SJCRH30 (cell line): ENCODE measurements around the gene BCL2. TPM values are rescaled to one million over a fixed set of nuclear protein-coding genes. Genes with fewer than 3 reads are reported as not detected.
"Not testable (repeated sequence)": the region's sequence is repeated elsewhere in the genome, so short reads cannot be mapped to it uniquely, and the experiment has no call there.

Experiments
- DNase-seq, 2 experiments: peaks; one replicate each; pipeline ENCODE4 v3.0.0-alpha.2; 2015 to 2020
- H3K27ac ChIP-seq: fragments of 250-450 bp; sonication (Bioruptor Pico); 2 replicates; pipeline ENCODE4 v1.5.1; 2020; ENCODE audit warnings: mild to moderate bottlenecking, moderate library complexity
- H3K27me3 ChIP-seq: fragments of 250-450 bp; sonication (Bioruptor Pico); 2 replicates; pipeline ENCODE4 v1.5.1; 2020; ENCODE audit warnings: mild to moderate bottlenecking, moderate library complexity
- H3K36me3 ChIP-seq: fragments of 250-450 bp; sonication (Bioruptor Pico); 2 replicates; pipeline ENCODE4 v1.5.1; 2020; ENCODE audit warnings: mild to moderate bottlenecking, moderate library complexity
- H3K4me1 ChIP-seq: fragments of 250-450 bp; sonication (Bioruptor Pico); 2 replicates; pipeline ENCODE4 v1.5.1; 2020; ENCODE audit warnings: mild to moderate bottlenecking, moderate library complexity
- H3K4me3 ChIP-seq: fragments of 250-450 bp; sonication (Bioruptor Pico); 2 replicates; pipeline ENCODE4 v1.5.1; 2020; ENCODE audit warnings: mild to moderate bottlenecking, moderate library complexity
- H3K9me3 ChIP-seq: fragments of 250-450 bp; sonication (Bioruptor Pico); replicated peaks from 2 replicates; pipeline ENCODE4 v1.5.1; 2020; ENCODE audit warnings: mild to moderate bottlenecking, moderate library complexity
- total RNA-seq: library from RNA; depleted of rRNA; stranded (reverse); fragments of >200 nt; shearing (Covaris generic); gene quantifications from 2 replicates; pipeline ENCODE4 v1.2.3, GENCODE V29; 2014

Gene BCL2
- total RNA-seq, 1 experiment from 2014 or later = 6.8 TPM

DNA sequence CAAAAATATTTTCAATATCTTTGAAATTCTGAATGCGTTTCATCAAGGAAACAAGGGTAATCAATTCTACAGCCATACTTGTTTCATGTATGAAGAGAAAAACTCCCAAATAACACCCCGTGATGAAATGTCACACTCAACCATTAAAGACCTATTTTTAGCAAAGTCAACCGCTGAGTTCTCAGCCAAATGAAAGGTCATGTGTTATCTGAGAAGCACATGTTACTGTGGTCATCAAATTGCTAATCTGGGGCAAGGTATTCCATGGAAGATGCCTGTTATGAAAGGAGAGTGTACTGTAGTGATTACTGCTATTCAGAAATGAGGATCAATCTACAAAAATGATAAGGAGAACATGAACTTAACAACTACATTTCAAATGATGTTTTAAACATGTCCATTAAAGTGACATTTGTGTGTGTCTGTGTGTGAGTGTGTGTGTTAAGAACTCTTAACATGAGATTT, 126.7 kb downstream of the BCL2 start:
- Histone ChIP-seq H3K4me3 (no peak overlapping the region), H3K4me1 (peaks cover 5% of the 10 kb centered on the region), H3K36me3 (no peaks in the 10 kb centered on the region), H3K9me3 (no peaks in the 10 kb centered on the region), H3K27me3 (no peaks in the 10 kb centered on the region), H3K27ac (no peak overlapping the region)
- peak in 1 of 2 experiments; percentile 37 for DNase-seq

DNA sequence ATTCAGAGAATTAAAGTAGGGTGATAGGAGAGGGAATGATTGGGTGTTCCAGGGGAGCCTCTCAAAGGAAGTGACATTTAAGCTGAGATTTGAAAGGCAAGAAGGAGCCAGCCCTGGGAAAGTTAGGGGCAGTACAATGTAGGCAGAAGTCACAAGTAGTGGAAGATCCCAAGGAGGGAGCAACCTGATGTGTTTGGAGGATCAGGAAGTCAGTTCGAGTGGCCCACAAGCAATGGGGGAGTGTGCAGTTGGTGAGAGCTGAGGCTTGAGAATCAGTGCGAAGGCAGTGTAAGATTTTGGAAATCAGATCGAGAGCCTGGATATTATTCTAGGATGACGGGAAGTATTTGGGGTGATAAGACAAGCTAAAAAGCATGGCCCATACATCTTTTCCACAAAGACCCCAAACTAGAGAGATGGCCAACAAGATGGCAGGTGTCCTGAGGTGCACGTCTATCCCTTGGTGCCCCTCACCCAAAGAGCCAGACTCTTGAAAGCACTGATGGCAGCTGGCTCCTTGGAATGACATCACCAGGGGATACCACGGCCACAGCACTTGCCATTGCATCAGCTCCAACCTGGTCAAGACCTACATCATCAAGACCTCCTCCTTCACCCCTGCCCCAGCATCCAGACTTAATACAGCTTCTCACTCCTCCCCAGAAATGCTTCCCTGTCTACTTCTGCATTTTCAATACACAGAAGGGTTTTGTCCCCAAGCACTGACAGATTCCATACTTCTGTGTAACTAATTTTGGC, 127.3 kb downstream of the BCL2 start:
- Histone ChIP-seq H3K9me3 (no peaks in the 10 kb centered on the region), H3K4me1 (peaks cover 5% of the 10 kb centered on the region), H3K4me3 (no peak overlapping the region), H3K27me3 (no peaks in the 10 kb centered on the region), H3K27ac (no peak overlapping the region), H3K36me3 (no peaks in the 10 kb centered on the region)
- DNase-seq = no peak

GRCh38 chr18:63191413-63191812, 128.2 kb downstream of the BCL2 start:
- Histone ChIP-seq H3K36me3 (no peaks in the 10 kb centered on the region), H3K27ac (no peak overlapping the region), H3K9me3 (no peaks in the 10 kb centered on the region), H3K27me3 (no peaks in the 10 kb centered on the region), H3K4me3 (no peak overlapping the region), H3K4me1 (peaks cover 5% of the 10 kb centered on the region)
- no peak for DNase-seq

GRCh38 chr18:63190838-63191237, 128.7 kb downstream of the BCL2 start:
- H3K27me3 ChIP-seq, H3K4me1 ChIP-seq, DNase-seq, H3K9me3 ChIP-seq, H3K27ac ChIP-seq, H3K36me3 ChIP-seq, H3K4me3 ChIP-seq: not testable (repeated sequence)

DNA sequence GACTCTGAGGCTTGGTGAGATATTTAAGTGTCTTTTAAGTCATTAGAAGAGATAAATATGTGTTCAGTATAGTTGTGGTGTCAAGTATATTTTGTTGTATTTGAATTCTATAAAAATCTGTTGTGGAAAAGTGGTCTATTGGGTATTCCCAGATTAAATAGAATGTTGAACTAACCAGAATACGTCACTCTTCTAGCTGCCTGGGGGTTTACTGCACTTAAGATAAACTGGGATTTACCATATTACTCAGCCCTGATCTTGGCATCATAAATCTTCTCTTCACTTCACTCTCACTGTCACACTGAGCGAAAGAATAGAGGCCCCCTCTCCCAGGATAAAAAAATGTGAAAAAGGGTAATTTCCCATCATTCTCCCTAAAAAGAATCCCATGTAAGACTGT, 129.8 kb downstream of the BCL2 start:
- Histone ChIP-seq H3K27ac (no peak overlapping the region), H3K9me3 (no peaks in the 10 kb centered on the region), H3K4me3 (no peak overlapping the region), H3K36me3 (no peaks in the 10 kb centered on the region), H3K4me1 (peaks cover 5% of the 10 kb centered on the region), H3K27me3 (no peaks in the 10 kb centered on the region)
- DNase-seq = no peak

DNA sequence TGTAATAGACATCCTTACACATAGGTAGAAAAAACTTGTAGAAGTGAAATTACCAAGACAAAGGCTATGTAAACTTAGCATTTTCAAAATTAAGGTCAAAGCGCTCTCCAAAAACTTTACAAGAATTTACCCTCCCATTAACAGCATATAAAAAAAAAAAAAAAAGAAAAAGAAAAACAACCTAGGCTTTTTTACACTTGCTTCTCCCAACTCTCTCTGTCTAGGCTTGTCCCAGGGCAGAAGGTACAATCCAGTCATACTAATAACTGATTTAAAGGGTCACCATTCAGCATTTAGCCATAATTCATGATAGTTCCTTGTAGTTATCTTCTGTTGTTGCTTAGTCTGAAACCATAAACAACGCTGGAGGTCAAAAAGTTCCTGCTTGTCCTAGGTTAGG, 130.5 kb downstream of the BCL2 start:
- H3K27ac ChIP-seq = no peak overlapping the region
- no peaks in the 10 kb centered on the region for H3K36me3 ChIP-seq
- H3K9me3 ChIP-seq = no peaks in the 10 kb centered on the region
- DNase-seq = no peak
- H3K27me3 ChIP-seq = no peaks in the 10 kb centered on the region
- peaks cover 6% of the 10 kb centered on the region for H3K4me1 ChIP-seq
- no peak overlapping the region for H3K4me3 ChIP-seq

DNA sequence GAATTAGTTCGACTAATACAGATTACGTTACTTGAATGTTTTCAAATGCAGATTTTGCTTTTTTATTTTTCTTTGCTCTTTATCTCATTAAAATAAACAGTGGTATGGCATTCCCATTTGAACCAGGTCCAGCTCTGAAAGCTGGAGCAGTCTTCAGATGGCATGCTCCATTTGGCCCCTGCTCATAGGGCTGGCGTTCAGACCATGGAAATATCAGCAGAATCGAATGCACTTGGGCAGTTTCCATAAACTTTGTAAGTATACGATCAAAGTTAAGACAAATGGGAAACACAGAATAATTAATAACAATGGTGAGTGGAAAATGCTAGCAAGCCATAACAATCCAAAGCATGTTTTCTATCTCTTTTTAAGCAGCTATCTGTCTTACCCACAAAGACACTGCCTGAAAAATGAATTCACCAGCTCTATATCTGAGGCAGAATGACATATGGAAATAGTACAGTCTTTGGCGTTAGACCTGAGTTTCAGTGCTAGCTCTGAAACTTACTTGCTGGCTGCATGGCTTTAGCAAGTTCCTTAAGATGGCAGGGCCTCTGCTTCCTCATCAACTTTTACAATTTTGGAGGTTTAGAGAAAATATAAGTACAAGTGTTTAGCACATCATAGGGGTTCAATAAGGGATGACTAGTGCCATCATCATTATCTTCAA, 131.6 kb downstream of the BCL2 start:
- H3K4me1 ChIP-seq = peaks cover 15% of the 10 kb centered on the region
- no peak overlapping the region for H3K27ac ChIP-seq
- no peaks in the 10 kb centered on the region for H3K27me3 ChIP-seq
- H3K4me3 ChIP-seq = no peak overlapping the region
- no peaks in the 10 kb centered on the region for H3K36me3 ChIP-seq
- H3K9me3 ChIP-seq = no peaks in the 10 kb centered on the region
- no peak for DNase-seq

DNA sequence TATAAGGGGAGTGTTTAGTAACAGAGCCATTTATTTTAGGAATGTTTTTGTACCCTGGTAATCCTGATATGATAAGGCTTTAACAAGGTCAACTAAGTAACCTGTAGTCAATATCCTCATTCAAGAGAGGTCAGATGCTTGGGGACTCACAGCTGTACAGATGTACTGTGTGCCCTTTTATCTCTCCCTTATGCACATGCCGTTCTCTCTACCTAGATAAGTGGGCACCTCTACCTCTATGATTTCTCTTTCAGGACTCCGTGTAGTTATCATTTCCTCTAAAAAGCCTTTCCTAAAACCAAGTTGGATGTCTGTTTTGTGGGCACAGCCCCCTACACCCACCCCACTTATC, 132.4 kb downstream of the BCL2 start:
- H3K4me3 ChIP-seq = no peak overlapping the region

GRCh38 chr18:63186520-63187222, 132.9 kb downstream of the BCL2 start:
- no peaks in the 10 kb centered on the region for H3K27me3 ChIP-seq
- H3K9me3 ChIP-seq = no peaks in the 10 kb centered on the region
- H3K4me3 ChIP-seq = no peak overlapping the region
- H3K36me3 ChIP-seq = no peaks in the 10 kb centered on the region
- no peak overlapping the region for H3K27ac ChIP-seq
- DNase-seq = no peak
- peaks cover 15% of the 10 kb centered on the region for H3K4me1 ChIP-seq

More for the DNA sequence above, 132.4 kb downstream of the BCL2 start:
- no peaks in the 10 kb centered on the region for H3K27me3 ChIP-seq
- no peak overlapping the region for H3K27ac ChIP-seq
- DNase-seq = no peak
- no peaks in the 10 kb centered on the region for H3K9me3 ChIP-seq
- no peaks in the 10 kb centered on the region for H3K36me3 ChIP-seq
- peaks cover 15% of the 10 kb centered on the region for H3K4me1 ChIP-seq

DNA sequence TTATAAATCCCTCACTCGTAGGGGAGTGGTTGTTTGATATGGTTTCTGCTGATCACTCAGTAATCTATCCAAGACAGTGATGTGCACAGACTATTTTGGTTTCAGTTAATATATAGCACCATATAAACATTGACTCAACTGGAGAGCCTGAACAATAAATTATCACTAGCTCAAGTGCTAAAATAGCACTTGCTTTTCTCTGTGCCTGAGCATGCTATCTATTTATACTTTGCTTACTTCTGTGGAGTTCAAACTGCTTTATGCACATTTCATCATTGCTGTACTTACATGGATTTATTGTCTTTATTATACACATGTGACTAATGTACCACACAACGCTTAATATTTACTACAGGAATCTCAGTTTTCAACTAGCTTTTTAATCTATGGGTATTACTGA, 133.6 kb downstream of the BCL2 start:
- Histone ChIP-seq H3K4me3 (no peak overlapping the region), H3K36me3 (no peaks in the 10 kb centered on the region), H3K4me1 (peaks cover 15% of the 10 kb centered on the region), H3K27ac (no peak overlapping the region), H3K9me3 (no peaks in the 10 kb centered on the region), H3K27me3 (no peaks in the 10 kb centered on the region)
- no peak for DNase-seq

DNA sequence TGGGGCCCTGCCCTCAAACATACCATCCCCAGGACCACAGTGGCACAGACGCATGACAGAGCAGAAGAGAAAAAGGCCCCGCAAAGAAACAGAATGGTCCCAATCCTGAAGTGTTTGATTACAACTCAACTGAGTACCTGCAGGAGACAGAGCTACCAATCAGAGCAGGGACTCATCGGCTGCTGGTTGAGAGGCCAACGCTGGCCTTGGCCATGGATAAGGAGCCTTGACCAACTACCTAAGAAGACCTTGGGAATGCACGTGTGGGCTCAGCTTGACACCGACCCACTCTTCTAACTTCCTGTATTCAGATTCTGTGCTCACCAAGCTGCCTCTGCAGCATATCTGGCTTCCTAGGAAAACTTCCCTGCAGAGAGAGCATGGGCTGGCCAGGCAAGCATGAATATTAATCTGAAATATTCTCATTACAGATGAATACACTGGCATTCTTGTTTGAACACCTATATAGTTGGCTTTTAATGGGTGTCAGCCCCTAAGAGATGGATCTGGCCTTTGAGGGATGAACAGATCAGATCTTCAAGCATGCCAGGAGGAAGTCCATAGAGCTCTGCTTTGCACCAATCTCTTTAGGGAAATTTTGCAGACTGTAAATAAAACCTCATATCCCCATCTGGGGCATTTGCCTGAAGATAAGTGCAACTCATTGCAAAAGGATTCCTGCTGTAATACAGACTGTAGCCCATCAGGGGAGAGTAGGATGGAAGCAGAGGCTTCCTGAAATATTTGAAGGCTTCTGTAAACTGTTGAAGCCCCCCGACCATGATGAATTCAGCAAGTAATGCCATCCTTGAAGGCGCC, 135.4 kb downstream of the BCL2 start:
- Histone ChIP-seq H3K4me3 (no peak overlapping the region), H3K9me3 (no peaks in the 10 kb centered on the region), H3K36me3 (no peaks in the 10 kb centered on the region), H3K4me1 (peaks cover 20% of the 10 kb centered on the region), H3K27ac (peak overlapping the region; percentile 69), H3K27me3 (no peaks in the 10 kb centered on the region)
- no peak for DNase-seq

DNA sequence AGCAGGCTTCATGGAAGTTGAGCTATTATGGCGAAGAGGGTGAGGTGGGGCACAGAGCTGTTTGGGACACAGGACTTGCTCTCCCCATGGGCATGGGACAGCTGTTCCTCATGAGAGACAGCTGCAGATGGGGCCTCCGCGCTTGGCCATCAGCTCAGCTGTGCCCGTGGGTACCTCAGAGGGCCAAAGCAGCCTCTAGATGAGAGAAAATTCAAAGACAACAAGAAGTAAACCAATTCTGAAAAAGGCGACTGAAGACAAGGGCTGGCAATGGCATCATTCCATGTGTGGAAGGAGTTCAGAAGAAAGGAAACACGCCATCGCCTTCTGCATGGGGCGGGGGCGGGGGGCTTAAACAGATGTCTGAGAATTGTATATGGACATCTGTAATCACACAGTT, 136.2 kb downstream of the BCL2 start:
- no peaks in the 10 kb centered on the region for H3K36me3 ChIP-seq
- H3K27ac ChIP-seq = peak overlapping the region; percentile 69
- DNase-seq = peak; percentile 71 to 80
- H3K4me1 ChIP-seq = peaks cover 24% of the 10 kb centered on the region
- H3K4me3 ChIP-seq = no peak overlapping the region
- no peaks in the 10 kb centered on the region for H3K9me3 ChIP-seq
- H3K27me3 ChIP-seq = no peaks in the 10 kb centered on the region

- no peak for DNase-seq
- H3K4me3 ChIP-seq = peak overlapping the region; percentile 11; the same call in 1 of the 2 replicates
- H3K4me1 ChIP-seq = peaks cover 24% of the 10 kb centered on the region
- no peaks in the 10 kb centered on the region for H3K36me3 ChIP-seq
- H3K27me3 ChIP-seq = no peaks in the 10 kb centered on the region
- peak overlapping the region; percentile 69 for H3K27ac ChIP-seq
- no peaks in the 10 kb centered on the region for H3K9me3 ChIP-seq
These were observed 136.7 kb downstream of the BCL2 start for GRCh38 chr18:63182861-63183260.

DNA sequence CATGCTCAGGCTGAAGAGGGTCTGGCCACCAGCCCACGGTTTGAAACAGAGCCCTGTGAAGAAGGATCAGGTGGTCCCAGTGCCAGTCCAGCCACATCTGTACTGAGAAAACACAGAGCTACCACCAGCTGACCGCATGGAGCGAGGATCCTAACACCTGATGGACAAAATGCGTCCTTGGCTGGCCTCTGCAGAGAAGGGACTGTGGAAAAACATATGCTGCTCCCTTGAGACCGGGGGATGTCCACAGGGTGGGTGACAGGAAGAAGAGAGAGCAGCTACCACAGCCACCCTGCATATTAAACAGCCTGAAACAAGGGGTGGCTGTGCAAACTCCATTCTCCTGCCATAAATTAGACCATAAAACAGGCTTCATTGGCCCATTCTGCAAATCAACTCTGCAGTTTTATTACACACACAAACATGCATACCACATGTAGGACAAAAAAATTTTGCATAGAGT, 137.2 kb downstream of the BCL2 start:
- H3K27me3 ChIP-seq = no peaks in the 10 kb centered on the region
- no peaks in the 10 kb centered on the region for H3K9me3 ChIP-seq
- no peak overlapping the region for H3K4me3 ChIP-seq
- DNase-seq = no peak
- peaks cover 29% of the 10 kb centered on the region for H3K4me1 ChIP-seq
- no peaks in the 10 kb centered on the region for H3K36me3 ChIP-seq
- no peak overlapping the region for H3K27ac ChIP-seq
